UCSD-AML1 (cell line): ENCODE measurements around the gene CCDC90B.
"Not testable (repeated sequence)": the region's sequence is repeated elsewhere in the genome, so short reads cannot be mapped to it uniquely, and the experiment has no call there.

Experiments
- DNase-seq: peaks from one replicate; lab custom pipeline; 2025; ENCODE audit not compliant: unreplicated experiment; lab: John Stamatoyannopoulos, UW

The CCDC90B gene

GRCh38 chr11:83292709-83293456, 6.7 kb upstream of the CCDC90B start:
- DNase-seq, result peak; percentile 9

- no peak for DNase-seq
Observed at GRCh38 chr11:83287631-83288030, 1.5 kb upstream of the CCDC90B start.

GRCh38 chr11:83285151-83285770, 906 bp downstream of the CCDC90B start:
- no peak for DNase-seq

DNA sequence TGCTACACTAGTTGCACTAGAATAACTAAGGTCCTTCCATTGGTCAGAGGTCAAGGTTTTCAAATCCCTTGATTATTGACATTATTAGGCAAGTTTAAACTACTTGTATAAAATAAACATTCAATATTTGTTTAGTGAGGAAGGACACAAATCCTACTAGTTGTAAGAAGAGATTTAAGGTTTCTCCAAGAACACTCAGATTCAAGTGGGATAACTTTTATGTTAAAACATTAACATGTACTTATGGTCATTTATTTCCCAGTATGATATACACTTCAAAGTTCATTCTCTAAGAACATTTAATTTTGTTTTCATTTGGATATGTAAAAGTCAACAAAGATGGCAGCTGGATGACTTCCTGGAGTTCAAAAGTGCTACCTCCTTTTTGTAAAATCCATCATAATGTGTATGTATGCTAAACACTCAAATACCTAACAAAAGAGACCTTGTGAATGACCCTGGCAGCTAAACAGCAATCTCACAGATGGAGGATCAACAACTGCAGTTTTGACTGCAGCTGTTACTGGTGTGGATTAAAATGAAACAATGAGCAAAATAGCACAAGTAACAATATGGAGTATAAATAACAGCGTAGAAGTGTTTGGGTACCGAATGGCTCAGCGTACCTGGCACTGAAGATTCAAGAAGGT, 1.5 kb downstream of the CCDC90B start:
- no peak for DNase-seq

DNA sequence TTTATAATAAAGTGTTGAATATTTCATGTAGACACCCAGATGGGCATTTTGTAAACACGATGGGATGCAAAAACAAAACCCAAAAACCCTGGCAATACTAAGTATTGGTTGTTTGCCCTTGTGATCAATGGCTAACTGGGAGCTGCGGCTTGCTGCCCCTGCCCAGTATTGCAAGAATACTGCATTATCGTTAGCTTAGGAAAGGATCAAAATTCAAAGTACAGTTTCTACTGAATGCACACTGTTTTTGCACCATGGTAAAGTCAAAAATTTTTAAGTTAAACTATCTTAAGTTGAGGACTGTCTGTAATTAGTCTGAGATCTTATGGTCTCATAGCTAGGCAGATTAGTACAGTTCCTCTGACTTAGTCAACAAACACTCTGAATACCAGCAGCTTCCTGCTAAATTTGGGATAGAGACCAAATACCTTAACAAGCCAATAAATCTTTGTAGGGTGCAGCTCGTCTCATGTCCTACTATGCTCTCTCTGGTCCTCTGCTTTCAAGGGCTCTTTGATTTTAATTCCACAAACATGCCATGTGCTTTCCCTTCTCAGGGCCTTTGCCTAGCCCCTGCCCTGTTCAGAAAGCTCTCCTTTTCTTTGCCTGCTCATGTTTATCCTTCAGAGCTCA, 4.0 kb downstream of the CCDC90B start:
- no peak for DNase-seq

GRCh38 chr11:83280256-83280655, 5.9 kb downstream of the CCDC90B start:
- no peak for DNase-seq

DNA sequence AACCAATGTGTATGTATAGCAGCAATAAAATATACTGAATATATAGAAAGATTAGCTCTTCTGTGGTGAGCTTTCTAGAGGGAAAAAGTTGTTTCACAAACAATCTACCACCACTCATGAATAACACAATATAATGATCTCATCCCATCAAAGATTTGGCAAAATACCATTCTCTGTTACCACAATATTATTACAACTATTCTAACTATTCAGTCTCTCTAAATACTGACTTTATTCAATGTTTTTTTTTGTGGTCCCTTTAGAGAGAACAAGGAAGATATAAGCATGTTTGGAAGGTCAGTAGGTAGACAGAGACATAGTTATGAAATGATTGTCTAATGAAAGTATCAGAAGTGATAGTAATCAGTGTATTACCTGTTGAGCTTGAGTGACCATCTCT, 7.8 kb downstream of the CCDC90B start:
- DNase-seq, result no peak

- no peak for DNase-seq
Observed at GRCh38 chr11:83275888-83276641, 10.1 kb downstream of the CCDC90B start.

DNA sequence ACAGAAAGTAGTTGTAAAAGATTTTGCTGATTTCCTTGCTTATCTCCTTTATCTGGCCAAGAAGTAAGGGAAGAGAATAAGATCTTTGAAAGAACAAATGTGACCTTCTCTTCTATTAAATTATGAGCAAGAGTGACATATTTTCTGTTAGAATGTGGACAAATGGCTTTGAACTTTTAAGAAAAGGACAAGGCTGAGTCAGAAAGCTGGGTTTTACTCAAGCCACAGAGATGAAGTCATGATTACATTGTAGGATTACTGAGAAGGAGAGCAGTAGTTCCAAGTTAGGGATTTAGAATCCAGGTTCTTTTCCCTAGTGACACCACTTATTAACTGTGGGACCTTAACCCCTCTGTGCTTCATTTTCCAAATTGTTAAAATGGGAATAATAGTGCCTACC, 13.5 kb downstream of the CCDC90B start:
- no peak for DNase-seq

- DNase-seq, result not testable (repeated sequence)
Observed at GRCh38 chr11:83271734-83272133, 14.4 kb downstream of the CCDC90B start.

- DNase-seq, result not testable (repeated sequence)
Observed at GRCh38 chr11:83269080-83269479, 17.1 kb downstream of the CCDC90B start.

- no peak for DNase-seq
Observed at GRCh38 chr11:83265331-83265730, 20.8 kb downstream of the CCDC90B start.

- no peak for DNase-seq
Observed at GRCh38 chr11:83259559-83259958, 26.6 kb downstream of the CCDC90B start.

- DNase-seq, result no peak
Observed at GRCh38 chr11:83257761-83258168, 28.4 kb downstream of the CCDC90B start.

- no peak for DNase-seq
Observed at GRCh38 chr11:83256602-83257340, 29.4 kb downstream of the CCDC90B start.

DNA sequence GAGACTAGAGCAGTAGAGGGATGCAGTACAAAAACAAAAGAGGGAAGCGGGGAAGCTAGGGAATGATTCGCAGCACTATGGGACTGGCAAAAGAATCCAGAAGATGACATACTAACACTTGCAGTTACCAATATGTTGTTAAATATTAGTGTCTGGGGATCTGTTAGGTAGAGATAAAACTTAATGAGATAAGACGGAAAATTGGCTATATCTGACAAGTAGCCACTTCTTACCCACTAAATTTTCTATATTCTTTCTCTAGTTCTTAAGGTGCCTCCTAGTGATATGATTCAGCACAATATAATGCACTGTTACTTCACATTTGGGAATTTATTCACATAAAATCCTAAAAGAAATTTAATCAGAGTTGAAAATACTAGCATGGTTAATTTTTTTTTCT, 30.8 kb downstream of the CCDC90B start:
- DNase-seq, result no peak

- DNase-seq, result no peak
Observed at GRCh38 chr11:83252941-83253340, 33.2 kb downstream of the CCDC90B start.

DNA sequence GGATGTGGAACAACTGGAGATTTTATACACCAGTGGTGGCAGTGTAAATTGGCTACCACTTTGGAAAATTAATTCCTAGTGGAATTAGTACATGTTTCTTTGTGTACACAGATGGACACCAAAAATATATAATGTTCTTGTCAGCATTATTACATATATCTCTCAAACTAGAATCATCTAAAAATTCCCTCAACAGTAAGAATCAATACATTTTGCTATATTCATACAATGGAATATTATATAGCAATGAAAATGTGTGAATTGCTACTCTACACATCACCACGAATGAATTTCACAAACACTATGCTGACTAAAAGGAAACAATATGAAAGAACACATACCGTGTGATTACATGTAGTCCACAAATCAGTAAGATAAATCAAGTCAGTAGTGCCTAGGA, 33.9 kb downstream of the CCDC90B start:
- DNase-seq, result no peak

- DNase-seq, result no peak
Observed at GRCh38 chr11:83249972-83250593, 36.1 kb downstream of the CCDC90B start.

GRCh38 chr11:83249445-83249844, 36.7 kb downstream of the CCDC90B start:
- DNase-seq, result no peak
